ENCODE data around the gene SLC25A53. TPM values are rescaled to one million over a fixed set of nuclear protein-coding genes. Genes with fewer than 3 reads are reported as not detected.

SLC25A53 gene
- total and polyA plus RNA-seq, 3 donors from 2014 or later = 4.5 to 16.0 (median 10.6) TPM

- no peaks in the 10 kb centered on the region for H3K27me3 ChIP-seq
- no peaks in the 10 kb centered on the region for H3K36me3 ChIP-seq (ENCODE audit: low read depth, missing control alignments)
- no peak for DNase-seq
- TF ChIP-seq POLR2A (IDR thresholded peaks at IDR 0.05) = no peak
- TF ChIP-seq, protein P1, sequence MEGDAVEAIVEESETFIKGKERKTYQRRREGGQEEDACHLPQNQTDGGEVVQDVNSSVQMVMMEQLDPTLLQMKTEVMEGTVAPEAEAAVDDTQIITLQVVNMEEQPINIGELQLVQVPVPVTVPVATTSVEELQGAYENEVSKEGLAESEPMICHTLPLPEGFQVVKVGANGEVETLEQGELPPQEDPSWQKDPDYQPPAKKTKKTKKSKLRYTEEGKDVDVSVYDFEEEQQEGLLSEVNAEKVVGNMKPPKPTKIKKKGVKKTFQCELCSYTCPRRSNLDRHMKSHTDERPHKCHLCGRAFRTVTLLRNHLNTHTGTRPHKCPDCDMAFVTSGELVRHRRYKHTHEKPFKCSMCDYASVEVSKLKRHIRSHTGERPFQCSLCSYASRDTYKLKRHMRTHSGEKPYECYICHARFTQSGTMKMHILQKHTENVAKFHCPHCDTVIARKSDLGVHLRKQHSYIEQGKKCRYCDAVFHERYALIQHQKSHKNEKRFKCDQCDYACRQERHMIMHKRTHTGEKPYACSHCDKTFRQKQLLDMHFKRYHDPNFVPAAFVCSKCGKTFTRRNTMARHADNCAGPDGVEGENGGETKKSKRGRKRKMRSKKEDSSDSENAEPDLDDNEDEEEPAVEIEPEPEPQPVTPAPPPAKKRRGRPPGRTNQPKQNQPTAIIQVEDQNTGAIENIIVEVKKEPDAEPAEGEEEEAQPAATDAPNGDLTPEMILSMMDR (IDR thresholded peaks at IDR 0.05) = no peak
- H3K4me1 ChIP-seq = peaks cover 2% of the 10 kb centered on the region
- H3K9me3 ChIP-seq = no peaks in the 10 kb centered on the region
- H3K27ac ChIP-seq = no peak overlapping the region
- WGBS, 2 donors = 54 to 57% methylated on average over 2 of the region's 2 CpGs
- H3K4me3 ChIP-seq = no peak overlapping the region
- intact Hi-C loops (cut with DNase I; ENCODE audit: low total_unique reads) = no loop called here
Observed at GRCh38 chrX:104172788-104173187, 16.0 kb upstream of the SLC25A53 start.

DNA sequence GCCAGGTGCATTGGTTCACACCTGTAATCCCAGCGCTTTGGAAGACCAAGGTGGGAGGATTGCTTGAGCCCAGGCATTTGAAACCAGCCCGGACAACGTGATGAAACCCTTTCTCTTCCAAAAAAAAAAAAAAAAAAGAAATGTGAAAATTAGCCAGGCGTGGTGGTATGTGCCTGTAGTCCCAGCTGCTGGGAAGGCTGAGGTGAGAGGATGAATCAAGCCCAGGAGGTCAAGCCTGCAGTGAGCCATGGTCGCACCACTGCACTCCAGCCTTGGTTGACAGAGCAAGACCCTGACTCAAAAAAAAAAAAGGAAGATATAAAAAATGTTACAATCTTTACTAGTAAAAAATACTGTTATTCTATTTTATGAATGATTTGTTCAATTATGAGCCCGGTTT is 15.3 kb upstream of the SLC25A53 start:
- intact Hi-C loops (cut with DNase I; ENCODE audit: low total_unique reads) = no loop called here

GRCh38 chrX:104168127-104168526 is 11.3 kb upstream of the SLC25A53 start:
- intact Hi-C loops (cut with DNase I; ENCODE audit: low total_unique reads) = no loop called here
- H3K27ac ChIP-seq = no peak overlapping the region
- no peak overlapping the region for H3K4me3 ChIP-seq
- no peaks in the 10 kb centered on the region for H3K36me3 ChIP-seq (ENCODE audit: low read depth, missing control alignments)
- WGBS, 2 donors = 0 to 7% methylated on average over 1 of the region's 1 CpG
- TF ChIP-seq, protein P1 (IDR thresholded peaks at IDR 0.05) = no peak
- TF ChIP-seq POLR2A (IDR thresholded peaks at IDR 0.05) = no peak
- no peaks in the 10 kb centered on the region for H3K9me3 ChIP-seq
- no peak for DNase-seq
- peaks cover 2% of the 10 kb centered on the region for H3K4me1 ChIP-seq
- no peaks in the 10 kb centered on the region for H3K27me3 ChIP-seq

More for the DNA sequence above, 15.3 kb upstream of the SLC25A53 start:
- 59 to 63% methylated on average over 6 of the region's 6 CpGs for WGBS, 2 donors
- Histone ChIP-seq H3K27ac (no peak overlapping the region), H3K36me3 (ENCODE audit: low read depth, missing control alignments) (no peaks in the 10 kb centered on the region), H3K4me3 (no peak overlapping the region), H3K4me1 (peaks cover 2% of the 10 kb centered on the region), H3K27me3 (no peaks in the 10 kb centered on the region), H3K9me3 (no peaks in the 10 kb centered on the region)
- TF ChIP-seq, protein P1 (IDR thresholded peaks at IDR 0.05) = no peak
- no peak for TF ChIP-seq POLR2A (IDR thresholded peaks at IDR 0.05)
- no peak for DNase-seq

- no peak for TF ChIP-seq POLR2A (IDR thresholded peaks at IDR 0.05)
- TF ChIP-seq, protein P1 (IDR thresholded peaks at IDR 0.05) = no peak
- Histone ChIP-seq H3K27me3 (no peaks in the 10 kb centered on the region), H3K27ac (peak overlapping the region; percentile 76 to 82), H3K4me3 (peak overlapping the region; percentile 62 to 76), H3K4me1 (peaks cover 2% of the 10 kb centered on the region), H3K9me3 (no peaks in the 10 kb centered on the region), H3K36me3 (ENCODE audit: low read depth, missing control alignments) (no peaks in the 10 kb centered on the region)
- WGBS, 2 donors = 0 to 2% methylated on average over 10 to 34 of the region's 37 CpGs
- intact Hi-C loops (cut with DNase I; ENCODE audit: low total_unique reads) = no loop called here
- DNase-seq = peak; percentile 29
Observed at GRCh38 chrX:104166735-104167436, 10.1 kb upstream of the SLC25A53 start.

All from testis (tissue), 3 donors.